CD4-positive, alpha-beta T cell treated with Interferon alpha-2 for 1 hour (primary cell): ENCODE measurements around the gene EIF4E3.

ENCODE experiments used
- DNase-seq, 2 donors: peaks; one replicate each; pipeline ENCODE4 v3.0.0-alpha.2; 2020 to 2022

EIF4E3 gene

DNA sequence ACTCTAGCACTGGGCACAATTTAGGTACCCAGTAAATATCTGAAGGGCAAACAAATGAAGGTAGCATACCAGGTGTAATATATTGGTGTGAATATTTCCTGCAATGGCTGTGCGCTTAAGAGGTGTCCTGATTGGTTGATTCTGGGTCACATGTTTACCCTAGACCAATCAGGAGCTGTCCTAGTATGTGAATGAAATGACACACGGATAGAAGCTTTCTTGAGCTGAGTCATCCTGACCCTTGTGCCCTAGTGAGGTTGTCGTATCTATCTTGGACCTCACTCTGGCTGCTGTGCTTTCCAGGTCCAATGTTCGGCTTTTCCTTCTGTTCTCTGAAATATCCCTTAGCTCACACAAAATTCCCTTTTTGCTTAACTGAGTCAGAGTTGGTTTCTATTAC, 83.5 kb downstream of the EIF4E3 start:
- peak in 1 of 2 donors; percentile 4 for DNase-seq

DNA sequence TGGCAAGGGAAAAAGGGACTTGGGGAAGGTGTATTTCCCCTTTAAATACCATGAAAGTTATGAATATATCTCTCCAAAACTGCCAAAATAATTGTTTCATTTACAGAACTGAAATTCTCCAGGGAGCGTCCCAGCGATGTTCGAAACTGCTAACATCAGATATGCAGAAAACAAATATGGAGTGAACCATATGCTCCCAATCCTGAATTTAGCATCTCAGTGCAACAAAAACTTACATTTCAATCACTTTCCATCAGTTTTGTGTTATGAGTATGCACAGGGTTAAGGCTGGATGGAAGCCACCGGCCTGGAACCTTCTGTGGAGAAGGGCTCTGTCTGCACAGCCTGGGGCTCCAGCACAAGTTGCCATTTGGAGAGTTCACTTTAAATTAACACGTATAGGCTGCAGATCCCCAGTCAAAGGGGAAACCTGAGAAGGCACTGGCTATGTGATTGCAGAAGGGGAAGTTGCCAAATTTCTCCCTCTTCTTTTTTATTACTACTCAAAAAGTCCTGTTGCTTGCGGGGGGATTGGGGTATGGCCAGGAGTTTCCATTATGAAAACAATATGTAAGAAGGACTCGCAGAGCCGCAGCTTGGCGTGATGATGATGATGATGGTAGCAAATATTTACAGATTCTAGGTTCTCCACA, 84.7 kb downstream of the EIF4E3 start:
- no peak for DNase-seq

DNA sequence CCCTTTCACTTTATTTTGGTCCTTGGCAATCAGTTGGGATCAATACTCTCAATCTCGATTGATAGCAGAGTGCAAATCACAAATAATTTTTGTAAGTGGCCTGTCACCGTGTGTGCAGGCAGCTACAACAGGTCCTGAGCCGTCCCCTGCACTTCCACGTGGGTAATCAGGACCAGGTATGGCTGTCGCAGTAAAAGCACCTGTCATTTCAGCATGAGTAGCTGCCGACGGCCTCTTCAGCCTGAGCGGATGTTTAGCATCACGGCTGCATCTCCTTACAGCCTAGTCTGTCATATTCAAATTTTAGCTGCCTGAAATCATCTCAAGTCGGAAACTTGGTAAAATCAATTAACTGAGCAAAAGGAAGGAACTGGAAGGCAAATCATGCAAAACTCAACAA, 88.7 kb downstream of the EIF4E3 start:
- no peak for DNase-seq

DNA sequence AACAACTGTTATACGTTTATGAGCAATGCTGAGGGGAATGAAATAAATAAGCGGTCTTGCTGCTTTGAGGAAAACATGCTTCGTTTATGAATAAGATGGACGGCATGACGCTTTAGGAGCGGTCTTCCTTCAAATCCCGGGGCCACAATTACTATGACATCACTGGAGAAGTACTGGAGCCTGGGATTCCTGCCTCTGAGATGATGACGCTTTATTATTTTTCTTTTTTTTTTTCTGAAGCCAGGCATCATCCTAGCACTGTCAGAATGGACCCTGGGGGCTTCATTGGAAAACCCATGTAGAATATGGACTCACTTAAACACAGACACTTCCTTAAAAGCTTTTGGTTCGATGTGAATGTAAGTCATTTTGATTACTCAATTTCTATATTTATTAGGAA, 89.2 kb downstream of the EIF4E3 start:
- no peak for DNase-seq

DNA sequence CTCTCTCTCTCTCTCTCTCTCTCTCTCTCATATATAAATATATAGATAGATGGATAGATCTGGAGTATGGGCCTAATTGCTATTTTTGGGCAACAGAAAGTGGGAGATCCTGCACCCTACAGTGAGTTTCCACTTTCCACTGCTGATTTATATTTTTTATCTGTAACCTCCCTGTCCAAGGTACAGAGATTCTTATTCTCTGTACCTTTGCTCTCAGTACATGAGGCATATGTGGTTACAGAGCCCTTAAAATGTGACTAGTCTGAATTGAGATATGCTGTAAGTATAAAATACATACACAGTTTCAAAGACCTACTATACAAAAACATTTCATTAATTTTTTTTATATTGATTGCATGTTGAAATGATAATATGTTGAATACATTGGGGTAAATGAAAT, 90.5 kb downstream of the EIF4E3 start:
- no peak for DNase-seq

DNA sequence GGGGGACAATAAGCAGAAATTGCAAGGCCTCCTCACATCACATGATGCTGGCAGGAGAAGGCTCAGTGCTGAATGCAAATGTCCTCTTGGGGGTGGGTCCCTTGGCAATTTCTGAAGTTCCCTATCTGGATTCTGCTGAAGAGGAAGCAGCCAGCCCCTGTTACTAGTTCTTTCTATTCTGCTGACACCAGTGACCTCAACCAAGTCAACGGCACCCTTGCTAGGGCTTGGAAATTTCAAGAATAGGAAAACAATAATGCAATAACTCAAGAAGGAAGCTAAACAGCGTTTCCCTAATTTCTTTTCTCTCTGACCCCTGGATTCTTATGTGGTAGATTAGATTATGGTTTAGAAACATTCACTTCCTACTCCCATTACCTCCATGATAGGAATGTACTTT, 95.5 kb downstream of the EIF4E3 start:
- DNase-seq: peak in 1 of 2 donors; percentile 34

DNA sequence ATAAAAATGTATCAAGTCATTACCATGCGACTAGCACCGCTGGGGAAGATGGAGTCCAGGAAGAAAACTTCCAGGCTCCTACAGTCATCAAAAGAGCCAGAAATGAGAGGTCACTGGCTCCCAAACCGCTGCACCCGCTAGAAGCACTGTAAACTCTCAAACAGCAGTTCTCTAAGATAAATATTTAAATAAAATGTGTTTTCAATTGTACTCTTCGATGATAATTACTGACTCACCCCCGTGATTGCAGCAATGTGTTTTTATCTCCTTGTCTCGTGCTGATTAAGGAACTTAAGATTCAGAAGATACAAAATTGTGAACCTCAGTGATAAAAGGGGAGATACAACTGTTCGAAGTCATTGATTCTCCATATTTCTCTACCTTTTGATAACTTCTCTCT, 95.9 kb downstream of the EIF4E3 start:
- DNase-seq: no peak

DNA sequence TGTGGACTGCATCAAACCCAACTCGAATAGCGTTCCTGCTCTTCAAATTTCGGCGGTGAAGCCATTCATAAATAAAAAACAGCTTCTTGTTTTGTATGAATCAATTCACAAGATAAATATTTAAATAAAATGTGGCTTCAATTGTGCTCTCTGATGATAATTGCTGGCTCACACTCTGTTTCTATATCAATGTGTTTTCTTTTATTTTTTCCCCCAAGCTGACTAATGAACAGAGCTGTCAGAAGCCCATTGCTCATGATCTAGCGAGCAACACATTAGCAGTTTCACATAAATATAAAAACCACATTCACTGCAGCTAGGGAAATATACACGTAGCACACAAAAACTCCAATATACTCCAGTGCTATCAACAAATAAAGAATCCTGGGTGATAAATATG, 96.7 kb downstream of the EIF4E3 start:
- no peak for DNase-seq

DNA sequence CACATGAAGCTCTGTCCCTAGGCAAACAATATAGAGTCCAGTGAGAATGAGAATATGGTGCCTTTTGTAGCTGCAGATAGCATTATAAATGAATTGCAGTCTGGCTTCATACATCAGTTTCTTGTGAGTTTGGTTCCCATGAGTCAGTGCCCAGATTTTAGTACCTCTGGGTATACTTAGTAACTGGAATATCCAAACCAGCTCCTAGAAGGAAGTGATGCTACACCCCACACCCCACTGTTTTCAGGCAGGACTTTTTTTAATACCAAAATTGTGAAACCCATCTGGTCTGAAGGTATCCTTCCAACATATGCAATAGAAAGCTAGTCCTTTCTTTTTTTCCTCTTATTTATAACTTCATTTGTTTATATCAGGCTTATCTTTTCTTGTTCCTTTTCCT, 99.5 kb downstream of the EIF4E3 start:
- DNase-seq: no peak
